Lower leg skin (tissue), 4 donors: ENCODE results near the gene CEP104. TPM values are rescaled to one million over a fixed set of nuclear protein-coding genes. Genes with fewer than 3 reads are reported as not detected.

Experiments used
- DNase-seq, 2 donors: peaks; one replicate each; pipeline ENCODE4 v3.0.0-alpha.2; 2019; ENCODE audit warnings: low spot score in 2 of 2
- H3K4me3 ChIP-seq: fragments of 200-600 bp; sonication (generic); 2 replicates; pipeline ENCODE4 v1.5.1; 2017; ENCODE audit warnings: mild to moderate bottlenecking, low read depth; ENCODE audit not compliant: poor library complexity, severe bottlenecking
- POLR2A ChIP-seq, 2 donors: fragments of 450-650 bp; IDR thresholded peaks; one replicate each; pipeline ENCODE4 v1.6.1; 2016 to 2017; ENCODE audit warnings: antibody characterized with exemption in 2 of 2, mild to moderate bottlenecking in 1 of 2, moderate library complexity in 1 of 2
- WGBS, 2 donors: methylation state at CpG; one replicate each; pipeline ENCODE4 v1.1.5; 2018; 5-methylcytosine and 5-hydroxymethylcytosine counted together
- intact Hi-C: fragments of 100-400 bp; cut with DNase I; formaldehyde crosslinking; loops from one replicate; pipeline ENCODE4 v1.15.0; 2023; ENCODE audit warnings: low total_unique reads
- total RNA-seq, 4 donors: library from RNA; depleted of rRNA; stranded (reverse); fragments of >200 nt; gene quantifications; one replicate each; pipeline ENCODE4 v1.1.0, GENCODE V29; 2016
- TF ChIP-seq, protein P1 (sequence below), 3 donors: fragments of 450-650 bp; IDR thresholded peaks; one replicate each; pipeline ENCODE4 v1.5.1; 2016; ENCODE audit warnings: antibody characterized with exemption in 3 of 3, mild to moderate bottlenecking in 3 of 3, moderate library complexity in 2 of 3

CEP104 gene
- total RNA-seq, 4 donors from 2014 or later, result 24.6 to 38.9 (median 33.1) TPM

DNA sequence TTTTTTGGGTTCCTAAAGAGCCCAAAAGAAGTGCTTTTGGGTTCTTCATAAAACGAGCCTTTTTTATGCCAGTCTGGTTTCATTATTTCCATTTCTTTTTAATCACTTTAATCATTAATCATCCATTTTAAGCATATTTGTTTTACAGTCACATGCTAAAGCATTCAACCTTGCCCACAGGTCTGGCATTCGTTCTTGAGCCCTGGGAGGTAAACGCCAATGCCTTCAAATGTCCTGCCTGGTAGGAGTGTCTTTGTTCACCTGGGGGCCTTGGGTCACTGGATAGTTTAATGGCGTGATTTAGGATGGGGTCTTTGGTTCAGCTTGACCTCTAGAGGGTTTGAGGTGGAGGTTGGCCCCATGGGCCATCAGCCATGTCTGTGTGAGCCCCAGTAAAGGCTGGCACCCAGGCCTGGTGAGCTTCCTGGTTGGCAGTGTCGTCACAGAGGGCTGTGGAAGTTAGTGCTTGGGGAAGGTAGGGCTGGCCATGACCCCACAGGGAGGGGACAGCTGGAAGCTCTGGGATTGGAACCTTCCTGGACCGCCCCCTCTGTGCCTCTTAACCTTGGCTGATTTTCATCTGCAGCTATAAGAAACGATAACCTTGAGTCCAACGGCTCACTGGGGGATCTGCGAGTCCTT lies 22.9 kb upstream of the CEP104 start:
- DNase-seq, result no peak
- no peak overlapping the region for H3K4me3 ChIP-seq
- intact Hi-C loops, result no loop called here
- 89 to 92% methylated on average over 9 of the region's 9 CpGs for WGBS, 2 donors
- TF ChIP-seq, protein P1, sequence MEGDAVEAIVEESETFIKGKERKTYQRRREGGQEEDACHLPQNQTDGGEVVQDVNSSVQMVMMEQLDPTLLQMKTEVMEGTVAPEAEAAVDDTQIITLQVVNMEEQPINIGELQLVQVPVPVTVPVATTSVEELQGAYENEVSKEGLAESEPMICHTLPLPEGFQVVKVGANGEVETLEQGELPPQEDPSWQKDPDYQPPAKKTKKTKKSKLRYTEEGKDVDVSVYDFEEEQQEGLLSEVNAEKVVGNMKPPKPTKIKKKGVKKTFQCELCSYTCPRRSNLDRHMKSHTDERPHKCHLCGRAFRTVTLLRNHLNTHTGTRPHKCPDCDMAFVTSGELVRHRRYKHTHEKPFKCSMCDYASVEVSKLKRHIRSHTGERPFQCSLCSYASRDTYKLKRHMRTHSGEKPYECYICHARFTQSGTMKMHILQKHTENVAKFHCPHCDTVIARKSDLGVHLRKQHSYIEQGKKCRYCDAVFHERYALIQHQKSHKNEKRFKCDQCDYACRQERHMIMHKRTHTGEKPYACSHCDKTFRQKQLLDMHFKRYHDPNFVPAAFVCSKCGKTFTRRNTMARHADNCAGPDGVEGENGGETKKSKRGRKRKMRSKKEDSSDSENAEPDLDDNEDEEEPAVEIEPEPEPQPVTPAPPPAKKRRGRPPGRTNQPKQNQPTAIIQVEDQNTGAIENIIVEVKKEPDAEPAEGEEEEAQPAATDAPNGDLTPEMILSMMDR (IDR thresholded peaks at IDR 0.05), result no peak
- TF ChIP-seq POLR2A (IDR thresholded peaks at IDR 0.05), result no peak

DNA sequence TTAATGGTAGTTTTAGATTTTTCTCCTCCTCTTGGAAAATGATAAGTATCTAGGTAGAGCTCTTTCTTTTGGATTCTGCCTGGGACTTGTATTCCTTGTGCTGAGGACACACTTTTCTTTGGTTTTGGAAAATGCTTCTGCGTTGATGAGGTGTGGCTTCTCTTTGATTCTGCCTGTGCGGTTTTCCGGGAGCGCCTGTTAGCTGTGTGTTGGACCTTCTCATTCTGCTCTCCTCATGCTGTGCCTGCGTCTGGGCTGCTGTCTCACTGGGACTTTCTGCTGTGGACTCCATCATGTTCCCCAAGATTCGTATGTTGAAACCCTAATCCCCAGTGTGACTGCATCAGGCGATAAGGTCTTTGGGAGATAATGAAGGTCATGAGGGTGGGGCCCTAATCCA lies 22.1 kb upstream of the CEP104 start:
- DNase-seq, result no peak
- TF ChIP-seq, protein P1 (IDR thresholded peaks at IDR 0.05), result no peak
- TF ChIP-seq POLR2A (IDR thresholded peaks at IDR 0.05), result no peak
- intact Hi-C loops, result no loop called here
- WGBS, 2 donors, result 96 to 100% methylated on average over 7 of the region's 7 CpGs
- H3K4me3 ChIP-seq, result no peak overlapping the region

DNA sequence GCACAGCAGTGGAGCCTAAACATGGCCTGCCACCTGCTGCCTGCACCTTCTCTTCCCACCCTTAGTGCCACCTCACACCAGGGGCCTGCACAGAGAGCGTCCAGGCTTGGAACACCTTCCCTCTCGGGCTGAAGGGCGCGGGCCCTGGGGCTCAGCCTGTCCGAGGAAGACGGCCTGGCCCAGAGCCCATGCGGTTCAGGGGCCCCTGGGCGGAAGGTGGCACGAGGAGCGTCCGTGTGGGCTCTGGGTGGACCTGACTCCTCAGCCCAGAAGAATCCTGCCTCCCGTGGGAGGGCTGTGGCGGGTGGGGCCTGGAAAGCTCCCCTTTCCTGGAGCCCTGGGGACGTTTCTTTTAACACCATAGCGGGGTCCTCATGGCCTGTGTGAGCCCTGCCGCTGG lies 19.7 kb upstream of the CEP104 start:
- 87 to 92% methylated on average over 16 of the region's 16 CpGs for WGBS, 2 donors
- H3K4me3 ChIP-seq, result no peak overlapping the region
- no peak for DNase-seq
- intact Hi-C loops, result no loop called here
- TF ChIP-seq, protein P1 (IDR thresholded peaks at IDR 0.05), result no peak

DNA sequence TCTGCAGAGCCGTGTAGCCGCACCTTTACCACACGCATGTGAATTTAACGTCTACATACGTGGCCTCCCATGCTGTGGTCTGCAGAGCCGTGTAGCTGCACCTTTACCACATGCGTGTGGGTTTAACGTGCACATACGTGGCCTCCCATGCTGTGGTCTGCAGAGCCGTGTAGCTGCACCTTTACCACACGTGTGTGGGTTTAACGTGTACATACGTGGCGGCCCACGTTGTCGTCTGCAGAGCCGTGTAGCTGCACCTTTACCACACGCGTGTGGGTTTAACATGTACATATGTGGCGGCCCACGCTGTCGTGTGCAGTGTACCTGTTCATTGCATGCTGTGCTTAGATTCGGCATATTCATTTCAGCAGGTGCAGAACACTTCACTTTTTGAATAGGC lies 17.7 kb upstream of the CEP104 start:
- no peak overlapping the region for H3K4me3 ChIP-seq
- intact Hi-C loops, result no loop called here
- WGBS, 2 donors, result 95 to 97% methylated on average over 23 of the region's 23 CpGs
- TF ChIP-seq POLR2A (IDR thresholded peaks at IDR 0.05), result no peak
- TF ChIP-seq, protein P1 (IDR thresholded peaks at IDR 0.05), result no peak
- no peak for DNase-seq

DNA sequence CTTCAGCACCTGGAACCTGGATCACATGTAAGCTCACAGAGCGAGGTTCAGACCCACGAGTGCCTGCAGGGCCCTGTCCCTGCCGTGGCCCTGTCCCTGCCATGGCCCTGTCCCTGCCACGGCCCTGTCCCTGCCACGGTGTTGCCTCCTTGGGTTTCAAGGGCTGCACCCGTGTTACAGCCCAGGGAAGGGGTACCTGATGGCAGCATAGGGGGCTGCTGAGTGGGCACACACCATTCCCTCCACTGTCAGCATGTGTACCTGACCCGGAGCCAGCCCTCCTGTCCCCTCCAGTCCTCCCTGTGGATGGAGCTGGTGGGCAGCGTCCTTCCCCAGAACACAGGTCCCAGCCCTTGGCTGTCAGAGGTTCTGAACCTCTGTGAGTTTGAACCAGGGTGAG lies 15.5 kb upstream of the CEP104 start:
- intact Hi-C loops, result no loop called here
- no peak for TF ChIP-seq POLR2A (IDR thresholded peaks at IDR 0.05)
- TF ChIP-seq, protein P1 (IDR thresholded peaks at IDR 0.05), result no peak
- 87 to 96% methylated on average over 8 of the region's 8 CpGs for WGBS, 2 donors
- no peak overlapping the region for H3K4me3 ChIP-seq
- no peak for DNase-seq

DNA sequence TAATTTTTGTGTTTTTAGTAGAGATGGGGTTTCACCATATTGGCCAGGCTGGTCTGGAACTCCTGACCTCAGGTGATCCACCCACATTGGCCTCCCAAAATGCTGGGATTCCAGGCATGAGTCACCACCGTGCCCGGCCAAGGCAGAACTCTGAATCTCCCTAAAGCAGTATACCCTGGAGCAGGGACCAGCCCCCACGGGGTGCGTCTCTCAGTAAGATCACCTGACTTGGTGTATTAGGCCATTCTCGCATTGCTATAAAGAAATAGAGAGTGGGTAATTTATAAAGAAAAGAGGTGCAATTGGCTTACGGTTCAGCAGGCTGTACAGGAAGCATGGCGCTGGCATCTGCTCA lies 14.4 kb upstream of the CEP104 start:
- H3K4me3 ChIP-seq, result no peak overlapping the region
- DNase-seq, result no peak
- intact Hi-C loops, result no loop called here
- TF ChIP-seq, protein P1 (IDR thresholded peaks at IDR 0.05), result no peak
- no peak for TF ChIP-seq POLR2A (IDR thresholded peaks at IDR 0.05)
- WGBS, 2 donors, result 89 to 91% methylated on average over 7 of the region's 7 CpGs
